Lower lobe of right lung (tissue), 2 donors: Measurements from ENCODE around the gene LEPROT. TPM values are rescaled to one million over a fixed set of nuclear protein-coding genes. Genes with fewer than 3 reads are reported as not detected.

Experiments used
- ATAC-seq, 2 donors: fragments of 200-7000 bp; cut with Tn5 transposase; one replicate each; pipeline ENCODE4 v1.9.1; 2020 to 2022; ENCODE audit warnings: mild to moderate bottlenecking in 2 of 2, moderate library complexity in 2 of 2
- DNase-seq: peaks from one replicate; pipeline ENCODE4 v3.0.0-alpha.2; 2020
- H3K27ac ChIP-seq: fragments of 200-600 bp; one replicate; pipeline ENCODE4 v1.8.0; 2022
- H3K27me3 ChIP-seq: fragments of 200-600 bp; one replicate; pipeline ENCODE4 v1.8.0; 2022; ENCODE audit warnings: low read depth
- H3K36me3 ChIP-seq: fragments of 200-600 bp; one replicate; pipeline ENCODE4 v1.8.0; 2022; ENCODE audit warnings: mild to moderate bottlenecking
- H3K4me1 ChIP-seq: fragments of 200-600 bp; one replicate; pipeline ENCODE4 v1.8.0; 2022
- H3K4me3 ChIP-seq: fragments of 200-600 bp; one replicate; pipeline ENCODE4 v1.8.0; 2022; ENCODE audit warnings: mild to moderate bottlenecking
- H3K9me3 ChIP-seq: fragments of 200-600 bp; one replicate; pipeline ENCODE4 v1.8.0; 2022
- CTCF ChIP-seq: fragments of 200-600 bp; IDR thresholded peaks from one replicate; pipeline ENCODE4 v1.8.0; 2022; ENCODE audit warnings: antibody characterized with exemption, mild to moderate bottlenecking
- intact Hi-C: fragments of 100-400 bp; cut with DNase I; formaldehyde crosslinking; loops from one replicate; pipeline ENCODE4 v1.11.0; 2022
- total RNA-seq: library from RNA; stranded (reverse); fragmentation: NEBNext Ultra II Directional; extraction: Animal tissue kit (Norgen Biotek cat#: 25700); gene quantifications from one replicate; pipeline ENCODE4 v1.2.1, GENCODE V29; 2021
- donor health status: DM: no; HTN: yes; CAD: no; lungs with severe emphysema.

LEPROT gene
- total RNA-seq, 1 donor from 2014 or later: 96.6 TPM

- intact Hi-C loops: no loop called here
- ATAC-seq: no peak
These were observed 63.7 kb downstream of the LEPROT start for GRCh38 chr1:65483993-65484754.

More at GRCh38 chr1:65483993-65484754, 63.7 kb downstream of the LEPROT start:
- no peaks in the 10 kb centered on the region for H3K27me3 ChIP-seq
- H3K4me3 ChIP-seq: no peak overlapping the region
- TF ChIP-seq CTCF: no peak
- no peaks in the 10 kb centered on the region for H3K9me3 ChIP-seq
- DNase-seq: no peak
- no peaks in the 10 kb centered on the region for H3K4me1 ChIP-seq
- no peak overlapping the region for H3K27ac ChIP-seq
- no peaks in the 10 kb centered on the region for H3K36me3 ChIP-seq

Other genes with a start within 250 kb of the LEPROT start
- 10.5 TPM for gene DNAJC6, start 111.1 kb upstream of the LEPROT start, total RNA-seq
- 27.7 TPM for gene LEPR, start within 50 bp of the LEPROT start, total RNA-seq